Panc1 (cell line): Measurements from ENCODE around the gene SPATA32. TPM values are rescaled to one million over a fixed set of nuclear protein-coding genes. Genes with fewer than 3 reads are reported as not detected.

Source experiments
- ATAC-seq: fragments of 200-7000 bp; cut with Tn5 transposase; 2 replicates; pipeline ENCODE4 v1.9.1; 2020; ENCODE audit warnings: mild to moderate bottlenecking, moderate library complexity
- Bru-seq: library from RNA; stranded (reverse); fragments of 400-500 nt; gene quantifications from one replicate; lab custom pipeline; 2021; lab: Mats Ljungman, UMichigan
- BruChase-seq, 2 experiments: library from RNA; stranded (reverse); fragments of 400-500 nt; gene quantifications; one replicate each; lab custom pipeline; 2021; lab: Mats Ljungman, UMichigan
- BruUV-seq: library from RNA; stranded (reverse); fragments of 400-500 nt; replicated peaks from 2 replicates; lab custom pipeline; 2021; lab: Mats Ljungman, UMichigan
- CTCF ChIA-PET: fragments of 300-600 bp; sonication (Branson Sonifier 250); formaldehyde crosslinking; loops from one replicate; lab custom pipeline; 2022; ENCODE audit warnings: antibody characterized with exemption; lab: Charles Lee
- POLR2A ChIA-PET: fragments of 300-600 bp; sonication (Branson Sonifier 250); formaldehyde crosslinking; loops from one replicate; lab custom pipeline; 2022; ENCODE audit warnings: antibody characterized with exemption; lab: Charles Lee
- DNase-seq: peaks from one replicate; pipeline ENCODE4 v3.0.0-alpha.2; 2010; ENCODE audit warnings: low read depth, low spot score
- H3K27ac ChIP-seq: 2 replicates; pipeline ENCODE4 v1.5.1; 2011; ENCODE audit warnings: mild to moderate bottlenecking, low read length, inconsistent platforms
- H3K27me3 ChIP-seq: fragments of 200-500 bp; sonication (Bioruptor generic); 2 replicates; pipeline ENCODE4 v1.6.0; 2014; ENCODE audit warnings: low read length, inconsistent platforms; ENCODE audit not compliant: control insufficient read depth, insufficient read depth
- H3K36me3 ChIP-seq: fragments of 200-500 bp; sonication (Bioruptor generic); 2 replicates; pipeline ENCODE4 v1.5.1; 2014; ENCODE audit warnings: inconsistent platforms, mild to moderate bottlenecking, low read length, moderate library complexity; ENCODE audit not compliant: control insufficient read depth, insufficient read depth
- H3K4me1 ChIP-seq: 2 replicates; pipeline ENCODE4 v1.5.1; 2011; ENCODE audit warnings: inconsistent platforms, mild to moderate bottlenecking, low read length, moderate library complexity; ENCODE audit not compliant: control insufficient read depth, insufficient read depth
- H3K4me3 ChIP-seq, 2 experiments: 2 replicates each; pipeline ENCODE4 v1.5.1; 2011 to 2012; ENCODE audit warnings: low read depth in 2 of 2, low read length in 2 of 2, mild to moderate bottlenecking in 2 of 2, inconsistent platforms in 1 of 2, moderate library complexity in 1 of 2
- H3K9me3 ChIP-seq: fragments of 200-500 bp; sonication (Bioruptor generic); 2 replicates; pipeline ENCODE4 v1.5.1; 2014; ENCODE audit warnings: low read depth, mild to moderate bottlenecking, inconsistent platforms, low read length, moderate library complexity; ENCODE audit not compliant: control insufficient read depth, insufficient read depth
- CTCF ChIP-seq: fragments of 450-650 bp; IDR thresholded peaks from 2 replicates; pipeline ENCODE4 v1.5.1; 2017; ENCODE audit warnings: mild to moderate bottlenecking
- POLR2AphosphoS5 ChIP-seq: IDR thresholded peaks from 2 replicates; pipeline ENCODE4 v1.6.1; 2012; ENCODE audit warnings: mild to moderate bottlenecking, low read depth, low read length, moderate library complexity
- SIN3A ChIP-seq: IDR thresholded peaks from 2 replicates; pipeline ENCODE4 v1.6.1; 2012; ENCODE audit warnings: low read depth, mild to moderate bottlenecking, low read length, moderate library complexity, borderline replicate concordance; ENCODE audit not compliant: insufficient read depth
- TCF7L2 ChIP-seq: IDR thresholded peaks from 2 replicates; pipeline ENCODE4 v1.6.1; 2011; ENCODE audit warnings: mild to moderate bottlenecking, low read depth, low read length, inconsistent platforms
- in situ Hi-C: cut with HindIII; loops from 2 replicates; pipeline ENCODE4 v1.10.0; 2016; ENCODE audit warnings: low sequenced_read_pairs, low pct_unique_long_range_greater_than_20kb
- intact Hi-C: fragments of 100-400 bp; cut with micrococcal nuclease; formaldehyde crosslinking; loops from one replicate; pipeline ENCODE4 v1.10.0; 2022; ENCODE audit not compliant: unreplicated experiment
- long read RNA-seq: library from polyadenylated mRNA; unstranded; transcript quantifications from one replicate; pipeline ENCODE4 v2.0.0, GENCODE V29; 2021; ENCODE audit not compliant: unreplicated experiment
- polyA plus RNA-seq: library from polyadenylated mRNA; unstranded; fragments of >200 nt; gene quantifications from one replicate; pipeline ENCODE4 v1.2.1, GENCODE V29; 2012; ENCODE audit warnings: missing spikeins; ENCODE audit not compliant: insufficient read length
- total RNA-seq: library from RNA; stranded (reverse); gene quantifications from one replicate; pipeline ENCODE4 v1.2.1, GENCODE V29; 2021; ENCODE audit not compliant: unreplicated experiment
- TF ChIP-seq, protein P1 (sequence below), 2 experiments: IDR thresholded peaks; 2 replicates each; pipeline ENCODE4 v1.6.1; 2011 to 2012; ENCODE audit warnings: low read depth in 2 of 2, control low read depth in 1 of 2, low read length in 1 of 2, mild to moderate bottlenecking in 1 of 2, moderate library complexity in 1 of 2; ENCODE audit not compliant: insufficient read depth in 1 of 2

Gene SPATA32, protein sequence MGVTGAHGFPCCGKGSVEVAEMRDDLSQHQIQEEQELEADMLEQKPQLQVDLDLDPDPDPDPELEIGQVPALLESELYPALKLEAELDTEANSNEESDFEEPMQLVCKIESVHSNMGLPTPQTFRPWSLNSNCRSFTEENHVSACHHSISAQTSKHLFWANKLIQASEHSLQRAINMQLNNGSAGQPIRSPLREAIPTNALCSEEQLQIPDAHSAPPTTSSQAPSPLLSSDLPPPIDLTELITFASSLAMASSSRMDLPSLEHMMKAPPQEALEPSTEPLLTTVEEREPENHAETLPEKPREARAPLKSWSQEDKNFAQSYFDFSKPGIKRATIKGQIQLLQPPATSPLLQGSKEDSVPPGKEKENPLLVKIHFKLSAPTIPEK
- 0.26 TPM for total RNA-seq
- polyA plus RNA-seq: 0.17 TPM
- Bru-seq, nascent RNA: percentile 42 among the genes with signal in this experiment
- percentile 44 among the genes with signal in this experiment for BruChase-seq, experiment 1, labeled RNA remaining after a 2-hour chase
- percentile 41 among the genes with signal in this experiment for BruChase-seq, experiment 2, labeled RNA remaining after a 6-hour chase
- long read RNA-seq, partial matches to known transcripts: 0 of 5 reads
- long read RNA-seq, other reads (novel, unspliced or antisense): 5 of 5 reads

DNA sequence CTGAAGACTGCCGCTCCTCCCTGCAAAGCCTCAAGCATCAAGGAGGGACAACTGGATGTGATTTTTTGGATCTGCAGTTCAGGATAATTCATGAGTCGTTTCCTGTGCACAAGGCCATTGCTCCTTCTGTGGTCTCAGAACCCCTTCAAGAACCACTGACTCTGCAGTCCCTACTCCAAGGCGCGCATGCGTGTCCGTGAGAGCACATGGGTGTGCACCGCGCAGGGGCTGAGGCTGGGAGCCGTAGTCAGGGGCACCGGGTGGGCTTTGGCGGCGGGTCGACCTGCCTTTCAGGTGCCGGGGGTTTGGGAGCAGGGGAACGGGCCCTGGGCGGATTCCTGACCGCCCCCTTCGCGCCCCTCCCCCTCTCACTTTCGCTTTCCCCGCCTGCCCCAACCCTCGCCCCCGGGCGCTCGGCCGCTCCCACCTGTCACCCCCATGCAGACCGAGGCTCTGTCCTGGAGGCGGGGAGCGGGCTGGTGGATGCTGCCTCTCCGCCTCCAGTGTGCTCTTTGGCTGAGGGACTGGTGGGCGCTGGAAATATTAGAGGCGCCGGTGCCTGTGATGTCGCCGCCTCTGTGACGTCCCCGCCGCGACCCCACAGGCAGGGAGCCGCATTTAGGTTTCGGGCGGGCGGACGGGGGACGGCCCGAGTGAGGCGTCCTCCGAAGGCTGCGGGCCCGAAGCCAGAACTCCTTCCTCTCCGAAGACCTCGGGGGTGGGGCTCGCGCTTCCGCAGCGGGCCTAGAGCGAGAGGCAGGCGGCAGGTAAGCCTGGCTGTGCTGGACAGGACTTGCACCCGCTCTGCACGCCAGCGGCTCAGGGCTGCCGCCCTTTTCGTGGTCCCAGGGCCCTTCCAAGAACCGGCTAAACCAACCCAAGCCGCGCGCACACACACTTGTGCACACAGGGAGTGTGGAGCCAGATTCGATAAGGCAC, at the start of gene SPATA32:
Gene SPATA32, minus strand, starts transcription at position 518 of the 939 bp plus-strand sequence. Its CDS starts 78 bp downstream, at position 440.
- CTCF ChIA-PET: interaction anchor here (0.6 kb wide), 1 partner anchor 22 kb away, joined by 3 read pairs; no protein-coding TSS in a partner anchor
- DNase-seq (no peak), ATAC-seq (peak; percentile 24)
- H3K36me3 ChIP-seq: no peaks in the 10 kb centered on the region
- TF ChIP-seq POLR2AphosphoS5 (peak; percentile 39), SIN3A (no peak), TCF7L2 (peak; percentile 74)
- no peaks in the 10 kb centered on the region for H3K9me3 ChIP-seq
- intact Hi-C loops (no loop called here), in situ Hi-C loops (no loop called here)
- no peaks in the 10 kb centered on the region for H3K27me3 ChIP-seq
- BruUV-seq: no TSS peak
- H3K4me1 ChIP-seq: peaks cover 51% of the 10 kb centered on the region
- no peak within 1 kb of the TSS for H3K4me3 ChIP-seq
- H3K27ac ChIP-seq: peak within 1 kb of the TSS; percentile 52
- POLR2A ChIA-PET: interaction anchor here (0.6 kb wide), 1 partner anchor 11 kb away, joined by 5 read pairs; no protein-coding TSS in a partner anchor

- no TSS peak for BruUV-seq
- no peak for DNase-seq
- peak overlapping the region; percentile 98 for H3K27ac ChIP-seq
- peaks cover 64% of the 10 kb centered on the region for H3K4me1 ChIP-seq
- H3K4me3 ChIP-seq: peak overlapping the region in 1 of 2 experiments; percentile 98; a peak in 1 of 4 replicates
- ATAC-seq: no peak
- in situ Hi-C loops: no loop called here
- TF ChIP-seq TCF7L2 (no peak), SIN3A (no peak), POLR2AphosphoS5 (no peak), CTCF (no peak)
- TF ChIP-seq, protein P1, sequence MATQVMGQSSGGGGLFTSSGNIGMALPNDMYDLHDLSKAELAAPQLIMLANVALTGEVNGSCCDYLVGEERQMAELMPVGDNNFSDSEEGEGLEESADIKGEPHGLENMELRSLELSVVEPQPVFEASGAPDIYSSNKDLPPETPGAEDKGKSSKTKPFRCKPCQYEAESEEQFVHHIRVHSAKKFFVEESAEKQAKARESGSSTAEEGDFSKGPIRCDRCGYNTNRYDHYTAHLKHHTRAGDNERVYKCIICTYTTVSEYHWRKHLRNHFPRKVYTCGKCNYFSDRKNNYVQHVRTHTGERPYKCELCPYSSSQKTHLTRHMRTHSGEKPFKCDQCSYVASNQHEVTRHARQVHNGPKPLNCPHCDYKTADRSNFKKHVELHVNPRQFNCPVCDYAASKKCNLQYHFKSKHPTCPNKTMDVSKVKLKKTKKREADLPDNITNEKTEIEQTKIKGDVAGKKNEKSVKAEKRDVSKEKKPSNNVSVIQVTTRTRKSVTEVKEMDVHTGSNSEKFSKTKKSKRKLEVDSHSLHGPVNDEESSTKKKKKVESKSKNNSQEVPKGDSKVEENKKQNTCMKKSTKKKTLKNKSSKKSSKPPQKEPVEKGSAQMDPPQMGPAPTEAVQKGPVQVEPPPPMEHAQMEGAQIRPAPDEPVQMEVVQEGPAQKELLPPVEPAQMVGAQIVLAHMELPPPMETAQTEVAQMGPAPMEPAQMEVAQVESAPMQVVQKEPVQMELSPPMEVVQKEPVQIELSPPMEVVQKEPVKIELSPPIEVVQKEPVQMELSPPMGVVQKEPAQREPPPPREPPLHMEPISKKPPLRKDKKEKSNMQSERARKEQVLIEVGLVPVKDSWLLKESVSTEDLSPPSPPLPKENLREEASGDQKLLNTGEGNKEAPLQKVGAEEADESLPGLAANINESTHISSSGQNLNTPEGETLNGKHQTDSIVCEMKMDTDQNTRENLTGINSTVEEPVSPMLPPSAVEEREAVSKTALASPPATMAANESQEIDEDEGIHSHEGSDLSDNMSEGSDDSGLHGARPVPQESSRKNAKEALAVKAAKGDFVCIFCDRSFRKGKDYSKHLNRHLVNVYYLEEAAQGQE (IDR thresholded peaks at IDR 0.05; ENCODE audit: insufficient read depth in 1 of 2, low read depth in 2 of 2, low read length in 1 of 2): no peak
- POLR2A ChIA-PET: no interaction called here
- peaks cover 10% of the 10 kb centered on the region for H3K36me3 ChIP-seq
- H3K27me3 ChIP-seq: no peaks in the 10 kb centered on the region
- no peaks in the 10 kb centered on the region for H3K9me3 ChIP-seq
- intact Hi-C loops: no loop called here
- CTCF ChIA-PET: no interaction called here
These were observed 49.5 kb upstream of the SPATA32 start for GRCh38 chr17:45311401-45311759.
